ENCODE results near the gene KIF25. TPM values are rescaled to one million over a fixed set of nuclear protein-coding genes. Genes with fewer than 3 reads are reported as not detected.

KIF25 gene
- total RNA-seq, 1 experiment from 2014 or later, result 0.39 TPM

GRCh38 chr6:167984876-167985604 lies 12.4 kb upstream of the KIF25 start:
- no peaks in the 10 kb centered on the region for H3K27me3 ChIP-seq (replicated peaks; ENCODE audit: insufficient read depth, low read depth, low read length, poor library complexity)
- BruUV-seq (replicated peaks), result no TSS peak
- no peak overlapping the region for H3K4me3 ChIP-seq (ENCODE audit: low read depth, low read length, poor library complexity, severe bottlenecking)
- no peak for TF ChIP-seq CTCF (conservative IDR thresholded peaks at IDR 0.05; ENCODE audit: low read depth, low read length)
- TF ChIP-seq EZH2 (IDR thresholded peaks at IDR 0.05; ENCODE audit: borderline replicate concordance, low read depth, low read length, poor library complexity, severe bottlenecking), result no peak
- ChIA-PET CTCF (no interaction called here), POLR2A (ENCODE audit: low non-redundant PET) (no interaction called here)
- no peak for DNase-seq (ENCODE audit: low spot score)
- H3K27ac ChIP-seq (ENCODE audit: low read depth, low read length, poor library complexity, severe bottlenecking), result no peak overlapping the region
- no peaks in the 10 kb centered on the region for H3K36me3 ChIP-seq (ENCODE audit: insufficient read depth, low read length, poor library complexity, severe bottlenecking)
- no peaks in the 10 kb centered on the region for H3K4me1 ChIP-seq (ENCODE audit: insufficient read depth, low read length, poor library complexity, severe bottlenecking)
- H3K9me3 ChIP-seq (ENCODE audit: low read depth, low read length, poor library complexity, severe bottlenecking), result no peaks in the 10 kb centered on the region
- intact Hi-C loops (cut with micrococcal nuclease; ENCODE audit: unreplicated experiment), result no loop called here

- POLR2A ChIA-PET (ENCODE audit: low non-redundant PET), result no interaction called here
- no peaks in the 10 kb centered on the region for H3K9me3 ChIP-seq (ENCODE audit: low read depth, low read length, poor library complexity, severe bottlenecking)
- H3K4me1 ChIP-seq (ENCODE audit: insufficient read depth, low read length, poor library complexity, severe bottlenecking), result no peaks in the 10 kb centered on the region
- no TSS peak for BruUV-seq (replicated peaks)
- H3K36me3 ChIP-seq (ENCODE audit: insufficient read depth, low read length, poor library complexity, severe bottlenecking), result no peaks in the 10 kb centered on the region
- H3K4me3 ChIP-seq (ENCODE audit: low read depth, low read length, poor library complexity, severe bottlenecking), result no peak overlapping the region
- intact Hi-C loops (cut with micrococcal nuclease; ENCODE audit: unreplicated experiment), result no loop called here
- no peaks in the 10 kb centered on the region for H3K27me3 ChIP-seq (replicated peaks; ENCODE audit: insufficient read depth, low read depth, low read length, poor library complexity)
- no peak overlapping the region for H3K27ac ChIP-seq (ENCODE audit: low read depth, low read length, poor library complexity, severe bottlenecking)
- CTCF ChIA-PET, result no interaction called here
- TF ChIP-seq EZH2 (IDR thresholded peaks at IDR 0.05; ENCODE audit: borderline replicate concordance, low read depth, low read length, poor library complexity, severe bottlenecking) (no peak), CTCF (conservative IDR thresholded peaks at IDR 0.05; ENCODE audit: low read depth, low read length) (no peak)
- no peak for DNase-seq (ENCODE audit: low spot score)
These were observed 11.4 kb upstream of the KIF25 start for GRCh38 chr6:167985911-167986595.

GRCh38 chr6:167987396-167988153 lies 9.9 kb upstream of the KIF25 start:
- POLR2A ChIA-PET (ENCODE audit: low non-redundant PET), result no interaction called here
- BruUV-seq (replicated peaks), result no TSS peak

More at GRCh38 chr6:167987396-167988153, 9.9 kb upstream of the KIF25 start:
- intact Hi-C loops (cut with micrococcal nuclease; ENCODE audit: unreplicated experiment), result no loop called here
- H3K27ac ChIP-seq (ENCODE audit: low read depth, low read length, poor library complexity, severe bottlenecking), result no peak overlapping the region
- no peaks in the 10 kb centered on the region for H3K36me3 ChIP-seq (ENCODE audit: insufficient read depth, low read length, poor library complexity, severe bottlenecking)
- CTCF ChIA-PET, result no interaction called here
- no peaks in the 10 kb centered on the region for H3K27me3 ChIP-seq (replicated peaks; ENCODE audit: insufficient read depth, low read depth, low read length, poor library complexity)
- H3K4me3 ChIP-seq (ENCODE audit: low read depth, low read length, poor library complexity, severe bottlenecking), result no peak overlapping the region
- no peaks in the 10 kb centered on the region for H3K9me3 ChIP-seq (ENCODE audit: low read depth, low read length, poor library complexity, severe bottlenecking)
- no peak for DNase-seq (ENCODE audit: low spot score)
- TF ChIP-seq EZH2 (IDR thresholded peaks at IDR 0.05; ENCODE audit: borderline replicate concordance, low read depth, low read length, poor library complexity, severe bottlenecking), result no peak
- TF ChIP-seq CTCF (conservative IDR thresholded peaks at IDR 0.05; ENCODE audit: low read depth, low read length), result no peak
- no peaks in the 10 kb centered on the region for H3K4me1 ChIP-seq (ENCODE audit: insufficient read depth, low read length, poor library complexity, severe bottlenecking)
